HG02588 (cell line): ENCODE results near the gene ABI3.

Experiments
- ATAC-seq: cut with Tn5 transposase; IDR thresholded peaks from one replicate; pipeline ENCODE4 v1.9.1; 2021; ENCODE audit warnings: mild to moderate bottlenecking, moderate library complexity; ENCODE audit not compliant: unreplicated experiment

Gene ABI3

GRCh38 chr17:49196520-49196919 lies 14.0 kb upstream of the ABI3 start:
- no peak for ATAC-seq

GRCh38 chr17:49197346-49197998 lies 13.0 kb upstream of the ABI3 start:
- no peak for ATAC-seq

- no peak for ATAC-seq
These were observed 12.3 kb upstream of the ABI3 start for GRCh38 chr17:49198211-49198610.

GRCh38 chr17:49200423-49201083 lies 10.0 kb upstream of the ABI3 start:
- no peak for ATAC-seq

GRCh38 chr17:49201481-49201927 lies 9.0 kb upstream of the ABI3 start:
- no peak for ATAC-seq

- ATAC-seq: no peak
These were observed 6.7 kb upstream of the ABI3 start for GRCh38 chr17:49203796-49204195.

GRCh38 chr17:49204516-49204915 lies 6.0 kb upstream of the ABI3 start:
- ATAC-seq: no peak

GRCh38 chr17:49209061-49209571 lies 1.4 kb upstream of the ABI3 start:
- ATAC-seq: no peak

- ATAC-seq: no peak
These were observed 2.9 kb downstream of the ABI3 start for GRCh38 chr17:49213399-49213798.

- ATAC-seq: no peak
These were observed 3.3 kb downstream of the ABI3 start for GRCh38 chr17:49213847-49214246.

- no peak for ATAC-seq
These were observed 4.3 kb downstream of the ABI3 start for GRCh38 chr17:49214676-49215360.

GRCh38 chr17:49216482-49216881 lies 6.0 kb downstream of the ABI3 start:
- no peak for ATAC-seq

GRCh38 chr17:49216953-49217650 lies 6.6 kb downstream of the ABI3 start:
- no peak for ATAC-seq

GRCh38 chr17:49217651-49218413 lies 7.3 kb downstream of the ABI3 start:
- no peak for ATAC-seq

GRCh38 chr17:49218941-49219913 lies 8.7 kb downstream of the ABI3 start:
- ATAC-seq: no peak

- ATAC-seq: no peak
These were observed 9.5 kb downstream of the ABI3 start for GRCh38 chr17:49219987-49220386.

GRCh38 chr17:49223168-49223516 lies 12.6 kb downstream of the ABI3 start:
- no peak for ATAC-seq

- no peak for ATAC-seq
These were observed 13.2 kb downstream of the ABI3 start for GRCh38 chr17:49223517-49224197.
